ENCODE measurements around the gene ZNF423.

The ZNF423 gene

GRCh38 chr16:49867234-49867633, 11.3 kb upstream of the ZNF423 start:
- no peak overlapping the region for H3K4me3 ChIP-seq (replicated peaks; ENCODE audit: low read depth, low read length)
- no peaks in the 10 kb centered on the region for H3K36me3 ChIP-seq (ENCODE audit: control insufficient read depth, insufficient read depth, low read length)
- TF ChIP-seq CTCF (IDR thresholded peaks at IDR 0.05; ENCODE audit: insufficient read depth, low read length, poor library complexity, severe bottlenecking), result no peak
- H3K27me3 ChIP-seq (replicated peaks; ENCODE audit: control insufficient read depth, insufficient read depth, low read length), result no peaks in the 10 kb centered on the region; the same call in none of the 2 replicates
- no peak for DNase-seq (ENCODE audit: extremely low read depth, insufficient read length)

GRCh38 chr16:49866595-49867071, 10.7 kb upstream of the ZNF423 start:
- DNase-seq (ENCODE audit: extremely low read depth, insufficient read length), result no peak
- Histone ChIP-seq H3K36me3 (ENCODE audit: control insufficient read depth, insufficient read depth, low read length) (no peaks in the 10 kb centered on the region), H3K27me3 (replicated peaks; ENCODE audit: control insufficient read depth, insufficient read depth, low read length) (peaks cover under 1% of the 10 kb centered on the region), H3K4me3 (replicated peaks; ENCODE audit: low read depth, low read length) (no peak overlapping the region)
- TF ChIP-seq CTCF (IDR thresholded peaks at IDR 0.05; ENCODE audit: insufficient read depth, low read length, poor library complexity, severe bottlenecking), result no peak

- Histone ChIP-seq H3K36me3 (ENCODE audit: control insufficient read depth, insufficient read depth, low read length) (no peaks in the 10 kb centered on the region), H3K4me3 (replicated peaks; ENCODE audit: low read depth, low read length) (no peak overlapping the region), H3K27me3 (replicated peaks; ENCODE audit: control insufficient read depth, insufficient read depth, low read length) (peaks cover 4% of the 10 kb centered on the region)
- DNase-seq (ENCODE audit: extremely low read depth, insufficient read length), result no peak
- no peak for TF ChIP-seq CTCF (IDR thresholded peaks at IDR 0.05; ENCODE audit: insufficient read depth, low read length, poor library complexity, severe bottlenecking)
These were observed 6.8 kb upstream of the ZNF423 start for GRCh38 chr16:49862694-49863093.

GRCh38 chr16:49861299-49861698, 5.4 kb upstream of the ZNF423 start:
- no peak for TF ChIP-seq CTCF (IDR thresholded peaks at IDR 0.05; ENCODE audit: insufficient read depth, low read length, poor library complexity, severe bottlenecking)
- no peaks in the 10 kb centered on the region for H3K36me3 ChIP-seq (ENCODE audit: control insufficient read depth, insufficient read depth, low read length)
- H3K27me3 ChIP-seq (replicated peaks; ENCODE audit: control insufficient read depth, insufficient read depth, low read length), result peaks cover 7% of the 10 kb centered on the region
- DNase-seq (ENCODE audit: extremely low read depth, insufficient read length), result no peak
- H3K4me3 ChIP-seq (replicated peaks; ENCODE audit: low read depth, low read length), result no peak overlapping the region

GRCh38 chr16:49860593-49860992, 4.7 kb upstream of the ZNF423 start:
- no peak for TF ChIP-seq CTCF (IDR thresholded peaks at IDR 0.05; ENCODE audit: insufficient read depth, low read length, poor library complexity, severe bottlenecking)
- no peak for DNase-seq (ENCODE audit: extremely low read depth, insufficient read length)
- no peaks in the 10 kb centered on the region for H3K36me3 ChIP-seq (ENCODE audit: control insufficient read depth, insufficient read depth, low read length)
- H3K27me3 ChIP-seq (replicated peaks; ENCODE audit: control insufficient read depth, insufficient read depth, low read length), result peaks cover 7% of the 10 kb centered on the region
- H3K4me3 ChIP-seq (replicated peaks; ENCODE audit: low read depth, low read length), result no peak overlapping the region
